ENCODE data around the gene PSMB11.
"Not testable (repeated sequence)": the region's sequence is repeated elsewhere in the genome, so short reads cannot be mapped to it uniquely, and the experiment has no call there.

The PSMB11 gene

GRCh38 chr14:23013054-23013748 is 28.8 kb upstream of the PSMB11 start:
- DNase-seq = no peak
- intact Hi-C loops (cut with DNase I) = no loop called here

GRCh38 chr14:23013749-23014054 is 28.3 kb upstream of the PSMB11 start:
- intact Hi-C loops (cut with DNase I); DNase-seq: not testable (repeated sequence)

GRCh38 chr14:23015618-23016017 is 26.4 kb upstream of the PSMB11 start:
- intact Hi-C loops (cut with DNase I) = no loop called here
- no peak for DNase-seq

- intact Hi-C loops (cut with DNase I) = no loop called here
- no peak for DNase-seq
Measured at GRCh38 chr14:23017091-23017490, 24.9 kb upstream of the PSMB11 start.

DNA sequence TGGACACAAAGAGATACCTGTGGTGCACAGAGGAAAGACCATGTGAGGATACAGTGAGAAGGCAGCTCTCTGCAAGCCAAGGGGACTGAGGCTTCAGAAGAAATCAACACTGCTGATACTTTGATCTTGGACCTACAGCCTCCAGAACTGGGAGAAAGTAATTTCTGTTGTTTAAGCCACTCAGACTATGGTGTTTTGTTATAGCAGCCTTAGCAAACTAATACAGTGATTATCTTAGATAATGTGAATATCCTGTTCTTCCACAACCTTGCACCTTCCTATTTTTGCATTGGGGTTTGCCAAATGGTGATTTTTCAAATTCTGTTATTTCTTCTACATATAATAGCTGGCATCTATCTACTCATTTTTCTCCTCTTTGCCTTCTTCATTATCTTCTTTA is 23.9 kb upstream of the PSMB11 start:
- intact Hi-C loops (cut with DNase I) = no loop called here
- no peak for DNase-seq

GRCh38 chr14:23020143-23021128 is 21.6 kb upstream of the PSMB11 start:
- intact Hi-C loops (cut with DNase I) = no loop called here
- no peak for DNase-seq

GRCh38 chr14:23021434-23021833 is 20.6 kb upstream of the PSMB11 start:
- DNase-seq = no peak
- intact Hi-C loops (cut with DNase I) = no loop called here

DNA sequence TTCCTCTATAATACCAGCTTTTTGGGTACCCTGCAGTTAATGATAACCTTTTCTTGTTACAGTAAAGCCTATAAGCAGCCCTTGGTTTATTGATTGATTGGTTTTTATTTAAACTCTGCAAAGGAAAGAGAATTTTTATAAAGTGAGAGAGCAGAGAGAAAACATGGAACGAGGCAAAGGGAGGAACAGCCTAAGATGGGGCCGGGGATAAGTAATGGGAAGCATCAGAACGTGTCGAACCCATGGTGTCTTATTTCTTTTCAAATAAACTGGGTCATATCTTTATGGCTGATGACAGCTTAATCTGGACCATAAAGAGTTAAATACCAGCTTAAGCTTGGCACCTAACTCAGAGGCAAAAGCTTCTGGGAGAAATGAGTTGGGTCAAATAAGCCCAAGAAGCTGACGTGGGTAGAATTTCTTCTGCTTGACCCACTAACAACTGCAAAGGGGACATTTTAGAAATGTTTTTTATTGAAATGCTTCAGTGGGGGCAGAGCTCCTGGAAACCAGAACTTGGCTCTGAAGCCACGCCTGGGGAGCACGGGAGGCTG is 20.0 kb upstream of the PSMB11 start:
- DNase-seq = no peak
- intact Hi-C loops (cut with DNase I) = no loop called here

DNA sequence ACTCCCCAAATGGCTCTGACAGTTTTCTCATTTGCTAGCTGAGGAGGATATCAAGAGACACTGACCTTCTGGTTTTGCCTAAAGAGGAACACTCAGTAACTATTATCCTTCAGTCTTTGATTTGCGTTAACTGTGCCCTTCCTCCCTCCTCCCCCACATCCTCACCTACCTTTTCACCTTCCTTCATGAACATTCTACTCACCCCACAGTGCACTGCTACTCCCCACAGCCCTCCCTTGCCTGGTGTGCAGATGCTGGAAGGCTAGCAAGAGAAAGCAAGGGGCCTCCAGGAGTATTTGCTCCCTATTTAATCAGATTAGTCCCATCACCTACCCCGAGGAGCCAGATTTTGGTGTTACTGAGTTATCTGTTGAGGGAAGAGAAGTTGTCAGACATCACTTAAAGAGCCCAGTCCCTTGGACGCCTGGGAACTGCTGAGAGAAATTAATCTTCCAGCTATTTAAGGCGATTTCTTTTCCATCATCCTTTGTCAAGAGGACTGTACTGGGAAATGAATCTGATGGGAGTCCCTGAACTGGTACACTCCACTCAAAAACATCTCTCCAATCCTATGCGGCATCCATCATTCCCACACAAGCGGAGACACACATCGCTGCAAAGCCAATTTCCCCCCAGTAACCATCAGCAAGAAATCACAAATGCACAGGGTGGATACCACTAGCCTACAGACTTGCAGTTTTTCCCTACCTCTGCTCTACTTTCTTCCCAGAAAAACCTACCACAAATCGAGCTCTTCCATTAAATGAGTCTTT is 18.8 kb upstream of the PSMB11 start:
- DNase-seq = no peak
- intact Hi-C loops (cut with DNase I) = no loop called here

DNA sequence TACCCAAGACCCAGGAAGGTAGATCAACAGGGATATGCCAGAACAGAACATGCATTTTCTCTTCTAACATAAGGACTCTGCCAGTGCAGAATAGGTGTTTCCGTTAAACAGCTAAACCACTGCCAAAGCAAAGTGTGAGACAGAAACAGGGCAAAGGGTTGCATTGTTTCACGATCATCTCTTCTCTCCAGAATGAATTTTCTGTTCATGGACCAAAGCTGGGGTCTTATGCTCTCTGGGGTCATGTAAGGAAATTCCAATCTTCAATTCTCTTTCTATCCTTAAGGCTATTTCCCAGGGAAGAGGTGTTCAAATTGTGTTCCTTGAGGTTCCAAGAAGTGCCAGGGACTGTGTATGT is 18.2 kb upstream of the PSMB11 start:
- intact Hi-C loops (cut with DNase I) = no loop called here
- DNase-seq = no peak

DNA sequence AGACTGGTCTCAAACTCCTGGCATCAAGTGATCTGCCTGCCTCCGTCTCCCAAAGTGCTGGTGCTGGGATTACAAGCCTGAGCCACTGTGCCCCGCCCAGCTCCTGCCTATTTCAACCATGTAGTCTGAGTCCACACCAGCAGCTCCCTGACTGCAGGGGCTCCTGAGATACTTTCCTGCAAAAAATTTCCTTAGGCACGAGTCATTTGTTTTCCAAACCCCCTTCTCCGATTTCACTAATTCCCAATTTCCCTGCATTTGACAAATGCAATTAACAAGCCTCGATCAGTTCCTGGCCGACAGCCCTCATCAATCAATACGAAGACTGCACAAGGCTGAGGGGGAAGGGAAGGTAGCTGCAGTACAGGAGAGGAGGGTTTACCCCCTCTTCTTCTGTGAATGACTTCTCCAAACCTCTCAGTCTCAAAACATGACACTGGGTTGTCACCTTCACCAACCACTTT is 17.4 kb upstream of the PSMB11 start:
- intact Hi-C loops (cut with DNase I) = no loop called here
- DNase-seq = no peak

DNA sequence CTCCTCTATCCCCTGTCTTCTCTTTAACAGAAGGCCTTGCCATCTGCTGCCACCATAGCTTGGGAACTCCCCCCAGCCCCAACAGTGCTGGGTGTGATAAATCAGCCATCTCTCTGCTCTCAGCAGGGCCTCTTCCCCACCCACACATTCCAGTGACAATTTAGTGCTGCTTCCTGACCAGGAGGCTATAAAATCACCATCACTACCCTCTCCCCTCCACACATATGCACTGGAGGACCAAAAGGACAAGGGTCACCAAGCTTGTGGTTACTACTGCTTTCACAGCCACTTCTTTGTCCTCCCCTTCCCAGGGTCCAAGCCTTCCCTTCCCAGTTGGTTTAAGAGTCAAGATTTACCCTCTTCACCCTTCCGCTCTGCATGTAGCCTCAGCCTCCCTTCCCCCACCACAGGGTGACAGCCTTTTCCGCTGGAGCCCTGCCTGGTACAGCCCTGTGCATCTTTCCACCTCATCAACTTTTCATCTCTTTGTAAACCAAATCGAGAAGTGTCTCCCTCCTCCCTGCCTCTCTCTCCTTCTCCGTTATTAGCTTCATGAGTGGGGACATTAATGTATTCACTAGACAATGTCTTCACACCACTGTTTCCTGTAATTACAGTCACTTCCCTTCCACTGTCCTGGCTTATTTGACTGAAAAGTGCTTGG is 16.7 kb upstream of the PSMB11 start:
- DNase-seq = no peak

DNA sequence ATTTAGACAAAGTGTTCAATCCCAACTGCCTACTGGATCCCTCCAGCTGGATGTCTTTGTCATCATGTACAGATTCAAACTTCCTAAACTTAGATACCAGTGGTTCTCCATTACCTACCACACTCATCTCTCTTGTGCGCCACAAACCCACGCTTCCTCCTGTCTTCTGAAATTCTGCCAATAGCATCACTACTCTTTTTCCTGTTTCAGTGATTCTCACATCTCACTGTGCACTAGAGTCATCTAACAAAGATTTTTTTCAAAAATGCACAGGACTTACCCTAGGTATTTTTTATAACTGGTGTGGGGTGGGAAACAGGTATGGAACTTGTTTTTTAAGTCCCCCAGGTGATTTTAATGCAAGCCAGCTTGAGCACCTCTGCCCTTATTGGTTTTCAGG is 13.2 kb upstream of the PSMB11 start:
- intact Hi-C loops (cut with DNase I) = no loop called here

More for the DNA sequence above, 16.7 kb upstream of the PSMB11 start:
- intact Hi-C loops (cut with DNase I) = no loop called here

GRCh38 chr14:23030936-23031335 is 11.1 kb upstream of the PSMB11 start:
- intact Hi-C loops (cut with DNase I) = no loop called here
- no peak for DNase-seq

More for the DNA sequence above, 13.2 kb upstream of the PSMB11 start:
- DNase-seq = no peak

GRCh38 chr14:23033251-23033727 is 8.7 kb upstream of the PSMB11 start:
- intact Hi-C loops (cut with DNase I) = no loop called here
- DNase-seq = no peak

DNA sequence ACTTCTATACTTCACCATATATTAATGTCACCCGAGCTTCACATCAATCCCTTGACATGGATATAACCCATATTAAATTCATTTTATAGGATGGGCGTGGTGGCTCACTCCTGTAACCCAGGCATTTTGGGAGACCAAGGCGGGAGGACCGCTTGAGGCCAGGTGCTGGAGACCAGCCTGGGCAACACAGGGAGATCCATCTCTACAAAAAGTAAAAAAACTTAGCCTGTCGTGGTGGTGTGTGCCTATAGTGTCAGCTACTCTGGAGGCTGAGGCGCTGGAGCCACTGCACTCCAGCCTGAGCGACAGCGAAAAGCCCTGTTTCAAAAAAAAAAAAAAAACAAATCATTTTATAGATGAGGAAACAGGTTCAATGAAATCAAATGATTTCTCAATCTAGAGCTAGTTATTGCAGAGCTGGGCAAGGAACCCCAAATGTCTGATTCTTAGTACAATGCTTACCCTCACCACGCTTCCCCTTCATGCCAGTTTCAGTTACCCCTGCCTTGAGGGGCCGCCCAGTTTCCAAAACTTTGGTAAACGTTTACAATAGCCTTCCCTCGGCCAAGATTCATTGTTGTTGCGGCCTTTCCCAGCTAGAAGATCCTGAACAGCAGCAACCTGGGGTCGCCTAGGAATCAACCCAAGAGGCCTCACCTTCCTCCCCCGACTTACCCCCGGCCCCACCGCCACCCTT is 8.1 kb upstream of the PSMB11 start:
- intact Hi-C loops (cut with DNase I) = loop anchor here (2.0 kb wide), 1 partner anchor 27 kb away; no protein-coding TSS in a partner anchor

DNA sequence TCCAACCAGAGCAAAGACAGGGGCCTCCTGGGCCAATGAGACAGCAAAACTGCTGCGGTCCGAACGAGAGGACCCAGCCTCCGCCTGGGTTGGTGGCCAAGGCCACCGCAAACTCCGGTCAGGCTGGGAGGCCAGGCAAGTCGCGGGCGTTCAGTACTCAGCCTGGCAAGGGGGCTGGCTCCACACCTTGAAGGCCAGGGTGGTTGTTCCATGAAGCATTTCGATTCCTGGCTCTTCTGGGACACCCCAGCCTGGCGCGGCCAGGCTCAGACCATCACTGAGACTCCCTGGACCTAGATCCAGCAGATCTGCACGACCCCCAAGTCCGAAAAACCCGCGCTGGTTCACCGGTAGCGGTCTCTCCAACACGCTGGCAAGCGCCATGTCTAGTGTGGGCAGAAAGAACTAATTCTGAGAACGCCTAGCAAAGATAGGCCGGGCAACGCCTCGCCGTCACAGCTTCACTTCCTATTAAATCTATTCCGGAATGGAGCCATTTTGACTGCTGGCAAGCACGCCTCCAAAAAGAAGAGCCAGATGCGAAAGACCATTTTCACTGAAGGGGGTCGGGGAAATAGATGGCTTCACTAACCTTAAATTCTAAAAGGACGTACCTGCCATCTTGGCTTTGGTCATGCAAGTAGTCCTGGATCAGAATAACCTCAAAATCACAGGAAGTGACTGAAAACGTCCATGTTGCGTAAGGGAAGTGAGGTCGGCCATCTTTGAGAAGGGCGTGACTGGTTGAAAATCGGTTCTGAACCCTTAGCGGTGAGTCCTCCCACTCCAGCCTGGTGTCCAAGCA is 7.3 kb upstream of the PSMB11 start, which contains the start of gene PSMB5:
Gene PSMB5 (minus strand): TSS at position 403 of the 805 bp plus-strand sequence. CDS start 19 bp downstream, at position 384.
- DNase-seq = peak; percentile 75 to 98 (median 85)
- intact Hi-C loops (cut with DNase I) = loop anchor here (2.0 kb wide), 1 partner anchor 28 kb away; no protein-coding TSS in a partner anchor

More for the DNA sequence above, 8.1 kb upstream of the PSMB11 start:
- no peak for DNase-seq
